GM19372 (cell line): ENCODE results near the gene SUCLG2.

ENCODE experiments used
- ATAC-seq: cut with Tn5 transposase; IDR thresholded peaks from one replicate; pipeline ENCODE4 v1.9.1; 2021; ENCODE audit warnings: mild to moderate bottlenecking, low read depth, moderate library complexity; ENCODE audit not compliant: unreplicated experiment

The SUCLG2 gene

DNA sequence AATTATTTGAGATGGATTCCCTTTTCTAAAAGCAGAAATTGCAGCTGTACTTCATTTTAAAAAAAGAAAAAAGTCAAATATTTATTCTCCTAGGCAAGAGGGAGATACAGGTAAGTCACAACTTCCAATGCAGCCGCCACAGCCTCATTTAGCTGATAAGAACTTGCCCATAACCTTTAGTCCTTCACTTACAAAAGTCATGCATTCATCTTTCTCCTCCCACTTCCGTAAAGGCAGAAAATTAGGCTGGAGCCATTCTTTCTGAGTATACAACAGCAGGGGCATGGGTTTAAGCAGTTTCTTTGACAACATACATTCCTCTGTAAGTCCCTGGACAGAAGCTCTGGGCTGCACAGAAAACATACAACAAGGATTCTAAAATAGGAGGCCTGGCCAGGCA is 4.3 kb downstream of the SUCLG2 start:
- no peak for ATAC-seq

- ATAC-seq, result no peak
These were observed 4.7 kb downstream of the SUCLG2 start for GRCh38 chr3:67649681-67650080.

GRCh38 chr3:67648701-67649100 is 5.7 kb downstream of the SUCLG2 start:
- ATAC-seq, result no peak

DNA sequence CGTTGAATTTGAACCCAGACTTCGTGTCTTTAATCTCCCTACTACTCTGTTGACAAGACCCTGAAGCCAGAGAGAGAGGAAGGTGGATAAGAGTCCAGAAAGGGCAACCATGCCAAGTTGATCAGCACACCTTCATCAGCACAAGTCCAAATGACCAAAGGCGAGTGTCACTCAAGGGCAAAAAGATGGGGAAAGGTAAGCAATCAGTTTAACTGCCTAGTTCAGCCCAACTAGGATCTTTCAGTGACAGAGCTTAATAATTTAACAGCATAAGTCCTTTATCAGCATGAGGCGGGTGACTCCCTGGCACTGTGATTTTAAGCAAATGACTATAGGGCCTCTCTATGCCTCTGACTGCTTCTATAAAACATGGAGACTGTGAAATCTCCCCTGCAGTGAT is 6.2 kb downstream of the SUCLG2 start:
- ATAC-seq, result no peak

DNA sequence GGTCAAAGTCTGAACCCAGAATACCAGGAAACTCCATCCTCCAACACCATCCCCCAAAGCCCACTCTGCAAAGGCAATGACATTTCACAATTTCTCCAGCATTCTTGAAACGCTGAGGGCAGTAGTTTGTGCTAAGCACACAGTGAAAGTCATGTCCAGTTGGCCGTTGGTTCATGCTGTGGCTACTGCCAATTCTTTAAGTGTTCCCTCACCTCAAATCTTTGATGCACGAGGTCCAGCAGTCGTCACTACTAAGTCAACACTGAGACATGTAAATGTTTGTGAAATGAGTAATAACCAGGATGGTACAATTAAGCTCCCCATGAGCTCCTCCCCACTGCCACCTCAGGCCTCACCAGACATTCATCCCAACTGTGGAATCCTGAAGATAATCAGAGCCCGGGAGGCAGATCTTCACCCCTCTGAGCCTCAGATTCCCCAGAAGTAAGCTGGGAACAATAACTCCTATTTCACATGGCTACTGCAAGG is 7.0 kb downstream of the SUCLG2 start:
- ATAC-seq, result no peak

GRCh38 chr3:67646586-67647234 is 7.7 kb downstream of the SUCLG2 start:
- ATAC-seq, result no peak

GRCh38 chr3:67644827-67645226 is 9.6 kb downstream of the SUCLG2 start:
- ATAC-seq, result no peak

DNA sequence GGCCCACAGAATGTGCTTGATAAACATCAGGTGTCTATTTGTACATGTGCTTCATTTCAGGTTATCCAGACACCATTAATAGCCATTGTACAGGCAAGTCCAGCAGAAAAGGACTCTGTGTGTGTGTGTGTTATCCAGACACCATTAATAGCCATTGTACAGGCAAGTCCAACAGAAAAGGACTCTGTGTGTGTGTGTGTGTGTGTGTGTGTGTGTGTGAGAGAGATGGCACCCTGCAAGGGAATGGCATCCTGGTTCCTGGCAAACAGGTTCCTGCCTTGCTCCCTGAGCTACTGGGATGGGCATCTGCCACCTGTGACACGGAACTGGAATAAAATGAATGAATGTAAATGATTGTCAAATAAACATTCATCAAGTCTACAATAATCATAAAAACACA is 11.7 kb downstream of the SUCLG2 start:
- ATAC-seq, result no peak

- ATAC-seq, result no peak
These were observed 12.2 kb downstream of the SUCLG2 start for GRCh38 chr3:67642190-67642589.

DNA sequence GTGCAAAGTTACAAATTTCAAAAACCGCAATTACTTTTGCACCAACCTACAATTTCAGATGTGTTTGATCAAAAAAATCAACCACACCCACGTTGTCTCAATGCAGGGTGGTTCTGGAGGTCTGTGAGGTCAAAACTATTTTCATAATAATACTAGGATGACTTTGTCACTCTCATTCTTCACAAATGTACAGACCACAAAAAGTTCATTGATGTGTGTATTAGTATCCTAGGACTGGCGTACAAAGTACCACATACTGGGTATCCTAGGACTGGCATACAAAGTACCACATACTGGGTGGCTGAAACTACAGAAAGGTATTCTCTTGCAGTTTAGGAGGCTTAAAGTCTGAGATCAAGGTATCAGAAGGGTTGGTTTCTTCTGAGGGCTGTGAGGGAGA is 13.0 kb downstream of the SUCLG2 start:
- ATAC-seq, result no peak

DNA sequence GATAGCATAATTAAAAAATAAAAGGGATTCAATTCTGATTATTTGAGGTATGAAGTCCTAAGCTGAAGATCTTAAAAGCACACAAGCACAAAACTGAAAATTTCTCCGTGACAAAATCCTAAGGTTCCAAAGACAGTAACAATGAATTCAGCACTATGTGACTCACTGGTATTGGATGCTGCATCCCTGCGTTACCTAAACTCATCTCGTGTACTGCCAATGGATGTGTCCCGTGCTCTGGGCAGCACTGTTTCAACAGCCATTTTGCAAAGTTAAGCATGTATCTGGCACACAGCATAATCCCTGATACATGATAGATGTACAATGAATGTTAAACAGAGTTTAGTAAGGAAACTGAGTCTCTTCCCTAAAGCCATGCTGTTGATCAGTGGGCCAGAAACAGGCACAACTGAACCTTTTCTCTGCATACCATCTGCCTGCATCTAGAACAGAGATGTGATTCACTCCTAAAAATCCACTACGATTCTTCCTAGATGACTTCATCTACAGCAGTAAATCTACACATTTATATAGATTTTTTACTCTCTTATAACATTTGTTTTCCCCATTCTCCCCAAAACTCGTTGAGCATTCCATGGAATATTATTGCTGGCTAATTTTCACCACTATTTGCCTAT is 14.3 kb downstream of the SUCLG2 start:
- ATAC-seq, result no peak

GRCh38 chr3:67637255-67637900 is 17.0 kb downstream of the SUCLG2 start:
- ATAC-seq, result no peak

GRCh38 chr3:67635806-67636205 is 18.6 kb downstream of the SUCLG2 start:
- no peak for ATAC-seq

GRCh38 chr3:67635257-67635656 is 19.2 kb downstream of the SUCLG2 start:
- ATAC-seq, result no peak

- ATAC-seq, result no peak
These were observed 23.6 kb downstream of the SUCLG2 start for GRCh38 chr3:67630666-67631362.

- ATAC-seq, result no peak
These were observed 29.7 kb downstream of the SUCLG2 start for GRCh38 chr3:67624687-67625086.

GRCh38 chr3:67624078-67624477 is 30.3 kb downstream of the SUCLG2 start:
- ATAC-seq, result no peak

GRCh38 chr3:67622652-67623051 is 31.8 kb downstream of the SUCLG2 start:
- no peak for ATAC-seq

DNA sequence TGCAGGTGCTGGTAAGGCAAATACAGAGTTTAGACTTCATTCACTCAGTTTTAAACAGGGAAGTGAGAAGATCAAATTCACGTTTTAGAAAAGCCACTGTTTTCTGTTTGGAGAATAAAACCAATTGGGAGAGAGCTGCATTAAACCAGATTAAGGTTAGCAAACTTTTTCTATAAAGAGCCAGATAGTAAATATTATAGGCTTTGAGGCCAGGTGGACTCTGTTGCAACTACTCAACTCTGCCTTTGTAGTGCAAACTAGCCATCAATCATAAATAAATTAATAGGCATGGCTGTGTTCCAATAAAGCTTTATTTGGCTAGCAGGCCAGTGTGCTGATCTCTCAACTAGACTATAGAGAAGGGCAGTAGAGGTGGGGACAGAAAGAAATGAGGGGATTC is 33.5 kb downstream of the SUCLG2 start:
- no peak for ATAC-seq

- no peak for ATAC-seq
These were observed 34.4 kb downstream of the SUCLG2 start for GRCh38 chr3:67619991-67620390.

DNA sequence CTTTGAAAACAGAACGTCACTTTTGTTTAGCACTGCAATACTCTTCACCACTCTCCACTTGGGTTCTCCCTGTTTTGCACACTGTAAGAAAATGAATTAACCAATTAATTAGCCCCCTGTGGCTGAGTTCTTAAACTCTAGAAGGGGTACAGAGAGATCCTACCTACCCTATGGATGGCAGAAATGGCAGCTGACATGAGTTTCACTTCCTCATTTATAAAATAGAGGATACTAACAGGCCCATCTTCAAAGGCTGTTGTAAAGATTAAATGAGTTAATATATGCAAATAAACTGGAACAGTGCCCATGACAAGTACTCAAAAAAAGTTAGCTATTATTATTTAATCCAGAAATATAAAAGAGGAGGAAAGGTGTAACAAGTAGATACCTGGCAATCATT is 36.9 kb downstream of the SUCLG2 start:
- ATAC-seq, result no peak
